ENCODE results near the gene PCMT1. TPM values are rescaled to one million over a fixed set of nuclear protein-coding genes. Genes with fewer than 3 reads are reported as not detected.

Gene PCMT1
- total RNA-seq (100 to 1,000 TPM; 124 to 179 (median 149) TPM), polyA plus RNA-seq (100 to 1,000 TPM; 159 to 613 (median 178) TPM)
- long read RNA-seq, donor 1, transcript PCMT1-203 (8 exons, 1,938 nt): minor isoform, 10 of 110 reads
- long read RNA-seq, donor 1, transcript PCMT1-201 (7 exons, 1,293 nt): minor isoform, 10 of 110 reads
- long read RNA-seq, donor 1, transcript PCMT1-205 (8 exons, 1,984 nt): major isoform, 82 of 110 reads
- long read RNA-seq, donor 1, partial matches to known transcripts: 4 of 110 reads
- long read RNA-seq, donor 1, other reads (novel, unspliced or antisense): 4 of 110 reads
- long read RNA-seq, donor 2, transcript PCMT1-205 (8 exons, 1,984 nt): major isoform, 190 of 266 reads
- long read RNA-seq, donor 2, transcript PCMT1-203 (8 exons, 1,938 nt): minor isoform, 33 of 266 reads
- long read RNA-seq, donor 2, transcript PCMT1-201 (7 exons, 1,293 nt): minor isoform, 36 of 266 reads
- long read RNA-seq, donor 2, partial matches to known transcripts: 2 of 266 reads
- long read RNA-seq, donor 2, other reads (novel, unspliced or antisense): 5 of 266 reads

GRCh38 chr6:149749594-149750135, at the start of gene PCMT1:
PCMT1 (plus strand) TSS chr6:149749741; CDS start chr6:149749902, 161 bp downstream.
- ATAC-seq: peak; percentile 92 to 97 (median 96)
- Histone ChIP-seq H3K4me1 (peaks cover 45% of the 10 kb centered on the region), H3K9me3 (no peaks in the 10 kb centered on the region), H3K27me3 (ENCODE audit: insufficient read depth in 3 of 3, low read length in 2 of 3) (no peaks in the 10 kb centered on the region), H3K27ac (peak within 1 kb of the TSS; percentile 94), H3K4me3 (peak within 1 kb of the TSS; percentile 86), H3K36me3 (ENCODE audit: insufficient read depth in 1 of 2, low read depth in 1 of 2) (no peaks in the 10 kb centered on the region)
- no peak for TF ChIP-seq CTCF (IDR thresholded peaks at IDR 0.05)
- peak; percentile 93 to 96 for DNase-seq
- WGBS, 3 donors: 0% methylated on average over 54 to 60 of the region's 60 CpGs
- intact Hi-C loops (cut with DNase I): loop anchor here in 1 of 2 donors (10.0 kb wide), 1 partner anchor 175 kb away; the partner anchor contains the start of gene RAET1G

- Histone ChIP-seq H3K27me3 (ENCODE audit: insufficient read depth in 3 of 3, low read length in 2 of 3) (no peaks in the 10 kb centered on the region), H3K4me1 (peaks cover 32% of the 10 kb centered on the region), H3K4me3 (peak overlapping the region; percentile 6), H3K9me3 (no peaks in the 10 kb centered on the region), H3K27ac (no peak overlapping the region), H3K36me3 (ENCODE audit: insufficient read depth in 1 of 2, low read depth in 1 of 2) (peaks cover 0 to 13% of the 10 kb centered on the region in 2 donors)
- intact Hi-C loops (cut with DNase I): no loop called here
- ATAC-seq (no peak), DNase-seq (no peak)
- TF ChIP-seq CTCF (IDR thresholded peaks at IDR 0.05): no peak
- 38 to 51% (median 42%) methylated on average over 7 of the region's 7 CpGs for WGBS, 3 donors
Observed at GRCh38 chr6:149701714-149702113, 47.8 kb upstream of the PCMT1 start.

GRCh38 chr6:149711711-149712110, 37.8 kb upstream of the PCMT1 start:
- DNase-seq: no peak
- 96 to 100% (median 97%) methylated on average over 5 of the region's 5 CpGs for WGBS, 3 donors
- H3K4me1 ChIP-seq: peaks cover 57% of the 10 kb centered on the region
- intact Hi-C loops (cut with DNase I): loop anchor here (10.0 kb wide), 1 partner anchor 147 kb away; the partner anchor contains the start of gene GINM1 (in 2 of the 2)
- no peaks in the 10 kb centered on the region for H3K36me3 ChIP-seq (ENCODE audit: insufficient read depth in 1 of 2, low read depth in 1 of 2)
- H3K27me3 ChIP-seq (ENCODE audit: insufficient read depth in 3 of 3, low read length in 2 of 3): no peaks in the 10 kb centered on the region
- no peak for ATAC-seq
- H3K27ac ChIP-seq: no peak overlapping the region
- H3K9me3 ChIP-seq: no peaks in the 10 kb centered on the region
- no peak for TF ChIP-seq CTCF (IDR thresholded peaks at IDR 0.05)
- no peak overlapping the region for H3K4me3 ChIP-seq

- H3K9me3 ChIP-seq: no peaks in the 10 kb centered on the region
- DNase-seq (no peak), ATAC-seq (no peak)
- 96 to 98% (median 97%) methylated on average over 1 of the region's 1 CpG for WGBS, 3 donors
- H3K36me3 ChIP-seq (ENCODE audit: insufficient read depth in 1 of 2, low read depth in 1 of 2): no peaks in the 10 kb centered on the region
- peaks cover 43% of the 10 kb centered on the region for H3K4me1 ChIP-seq
- TF ChIP-seq CTCF (IDR thresholded peaks at IDR 0.05): no peak
- intact Hi-C loops (cut with DNase I): loop anchor here (10.0 kb wide), 1 partner anchor 150 kb away; the partner anchor contains the start of gene GINM1 (in 2 of the 2)
- no peaks in the 10 kb centered on the region for H3K27me3 ChIP-seq (ENCODE audit: insufficient read depth in 3 of 3, low read length in 2 of 3)
- peak overlapping the region; percentile 17 for H3K4me3 ChIP-seq
- H3K27ac ChIP-seq: no peak overlapping the region
Observed at GRCh38 chr6:149714442-149714841, 35.1 kb upstream of the PCMT1 start.
